Central memory CD8-positive, alpha-beta T cell (primary cell): Measurements from ENCODE around the gene FAM20C.

ENCODE experiments used
- ATAC-seq: fragments of 150-1000 bp; cut with Tn5 transposase; replicated peaks from 2 replicates; pipeline ENCODE4 v1.10.0; 2022; ENCODE audit warnings: mild to moderate bottlenecking, moderate FRiP score, moderate number of reproducible peaks; ENCODE audit not compliant: poor library complexity, severe bottlenecking; ENCODE audit errors: extremely low read depth
- DNase-seq, 2 donors: peaks; one replicate each; pipeline ENCODE4 v3.0.0; 2021; ENCODE audit warnings: low spot score in 2 of 2
- H3K27ac Mint-ChIP-seq: one replicate; pipeline ENCODE4 v1.8.0; 2022; ENCODE audit warnings: low read depth, mild to moderate bottlenecking, moderate library complexity, mixed read lengths
- H3K27me3 Mint-ChIP-seq: one replicate; pipeline ENCODE4 v1.8.0; 2022; ENCODE audit warnings: mixed read lengths
- H3K36me3 Mint-ChIP-seq: one replicate; pipeline ENCODE4 v1.8.0; 2022; ENCODE audit warnings: mild to moderate bottlenecking, moderate library complexity, mixed read lengths; ENCODE audit not compliant: insufficient read depth
- H3K4me1 Mint-ChIP-seq: one replicate; pipeline ENCODE4 v1.8.0; 2022; ENCODE audit warnings: mixed read lengths
- H3K4me3 Mint-ChIP-seq: one replicate; pipeline ENCODE4 v1.8.0; 2022; ENCODE audit warnings: mild to moderate bottlenecking, moderate library complexity, mixed read lengths
- H3K9me3 Mint-ChIP-seq: one replicate; pipeline ENCODE4 v1.8.0; 2022; ENCODE audit warnings: mixed read lengths

The FAM20C gene

GRCh38 chr7:191981-192649 lies at the start of gene FAM20C:
Gene FAM20C (plus strand): TSS chr7:192571. CDS start chr7:193200, 629 bp downstream.
- no peak within 1 kb of the TSS for H3K27ac Mint-ChIP-seq
- peak within 1 kb of the TSS; percentile 60 for H3K4me3 Mint-ChIP-seq
- ATAC-seq, result peak; percentile 75
- no peaks in the 10 kb centered on the region for H3K36me3 Mint-ChIP-seq
- H3K4me1 Mint-ChIP-seq, result no peaks in the 10 kb centered on the region
- no peaks in the 10 kb centered on the region for H3K9me3 Mint-ChIP-seq
- DNase-seq, result peak in 1 of 2 donors; percentile 16
- peaks cover 42% of the 10 kb centered on the region for H3K27me3 Mint-ChIP-seq

- ATAC-seq, result no peak
- Mint-ChIP-seq H3K4me1 (no peaks in the 10 kb centered on the region), H3K27ac (no peak overlapping the region), H3K36me3 (peaks cover 2% of the 10 kb centered on the region), H3K4me3 (no peak overlapping the region), H3K9me3 (no peaks in the 10 kb centered on the region), H3K27me3 (peaks cover 14% of the 10 kb centered on the region)
- no peak for DNase-seq
Measured at GRCh38 chr7:143145-143751, 49.1 kb upstream of the FAM20C start.

GRCh38 chr7:143811-144453 lies 48.4 kb upstream of the FAM20C start:
- Mint-ChIP-seq H3K27ac (no peak overlapping the region), H3K27me3 (peaks cover 14% of the 10 kb centered on the region), H3K4me1 (peaks cover 5% of the 10 kb centered on the region), H3K36me3 (peaks cover 5% of the 10 kb centered on the region), H3K9me3 (no peaks in the 10 kb centered on the region), H3K4me3 (no peak overlapping the region)
- ATAC-seq (no peak), DNase-seq (no peak)

DNA sequence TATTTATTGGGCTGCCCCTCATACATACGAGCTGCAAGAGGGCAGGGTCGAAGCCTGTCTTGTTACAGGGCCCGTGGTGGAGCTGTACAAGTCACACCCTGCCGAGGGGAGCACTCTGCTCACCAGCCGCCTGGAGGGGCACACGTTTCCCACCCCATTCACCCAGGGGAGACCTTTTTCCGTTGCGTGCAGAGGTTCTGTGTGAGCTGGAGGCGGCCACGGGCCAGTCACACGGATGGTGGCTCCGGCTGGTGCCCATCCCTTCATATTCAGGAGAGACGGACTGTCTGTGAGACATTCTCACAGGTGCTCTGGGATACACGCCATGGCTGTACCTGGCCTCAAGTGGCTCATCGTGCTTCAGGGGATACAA lies 47.9 kb upstream of the FAM20C start:
- no peak for ATAC-seq
- peaks cover 10% of the 10 kb centered on the region for H3K36me3 Mint-ChIP-seq
- H3K9me3 Mint-ChIP-seq, result no peaks in the 10 kb centered on the region
- H3K27me3 Mint-ChIP-seq, result peaks cover 14% of the 10 kb centered on the region
- no peak overlapping the region for H3K4me3 Mint-ChIP-seq
- no peak for DNase-seq
- H3K27ac Mint-ChIP-seq, result no peak overlapping the region
- peaks cover 10% of the 10 kb centered on the region for H3K4me1 Mint-ChIP-seq

- DNase-seq, result no peak
- Mint-ChIP-seq H3K9me3 (no peaks in the 10 kb centered on the region), H3K27me3 (peaks cover 13% of the 10 kb centered on the region)
Measured at GRCh38 chr7:145863-146262, 46.5 kb upstream of the FAM20C start.

GRCh38 chr7:148543-148931 lies 43.8 kb upstream of the FAM20C start:
- Mint-ChIP-seq H3K27me3 (no peaks in the 10 kb centered on the region), H3K4me3 (peak overlapping the region; percentile 78), H3K4me1 (peaks cover 20% of the 10 kb centered on the region), H3K9me3 (no peaks in the 10 kb centered on the region), H3K27ac (peak overlapping the region; percentile 90), H3K36me3 (peaks cover 15% of the 10 kb centered on the region)
- DNase-seq (no peak), ATAC-seq (no peak)

More at GRCh38 chr7:145863-146262, 46.5 kb upstream of the FAM20C start:
- Mint-ChIP-seq H3K4me3 (no peak overlapping the region), H3K27ac (no peak overlapping the region), H3K36me3 (peaks cover 12% of the 10 kb centered on the region), H3K4me1 (peaks cover 20% of the 10 kb centered on the region)
- ATAC-seq, result no peak

DNA sequence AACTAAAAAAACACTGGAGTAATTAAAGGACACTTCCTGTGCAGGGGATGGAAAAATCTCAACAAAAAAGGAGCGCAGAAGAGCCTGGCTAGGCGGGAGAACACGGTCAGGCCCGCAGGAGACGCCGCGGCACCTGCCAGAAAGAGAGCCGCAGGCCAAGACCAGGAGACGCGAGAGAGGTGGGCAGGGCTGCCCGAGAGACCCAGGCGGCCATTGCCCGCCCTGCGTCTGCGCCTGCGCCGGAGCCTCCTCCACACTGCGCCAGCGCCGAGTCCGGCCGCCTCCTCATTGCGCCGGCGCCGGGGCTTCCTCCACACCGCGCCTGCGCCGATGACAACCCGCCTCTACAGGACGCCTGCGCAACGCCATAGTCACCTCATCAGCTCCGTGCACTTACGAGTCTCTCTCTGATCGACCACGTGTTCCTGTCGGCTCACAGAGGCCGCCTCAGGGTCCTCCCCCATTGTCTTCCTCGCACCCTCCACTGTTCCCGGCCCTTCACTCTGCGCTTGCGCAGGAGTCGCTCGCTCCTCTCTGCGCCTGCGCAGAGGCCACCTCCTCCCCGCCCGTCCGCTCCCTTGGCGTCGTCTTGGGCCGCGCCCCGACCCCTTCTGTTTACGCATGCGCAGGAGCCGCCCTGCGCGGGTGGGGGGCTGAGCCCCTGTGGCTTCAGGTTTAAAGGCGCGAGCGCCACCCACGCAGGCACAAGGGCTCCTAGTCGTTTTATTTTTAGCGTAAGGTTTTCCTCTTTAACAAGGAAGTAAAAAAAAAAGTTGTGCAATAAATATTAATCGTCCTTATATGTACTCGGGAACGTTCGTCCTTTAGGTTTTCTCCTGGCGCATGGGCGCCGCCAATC lies 43.2 kb upstream of the FAM20C start:
- DNase-seq, result peak; percentile 93 to 97
- peak overlapping the region; percentile 90 for H3K27ac Mint-ChIP-seq
- peaks cover 20% of the 10 kb centered on the region for H3K4me1 Mint-ChIP-seq
- H3K27me3 Mint-ChIP-seq, result no peaks in the 10 kb centered on the region
- peak; percentile 99 for ATAC-seq
- no peaks in the 10 kb centered on the region for H3K9me3 Mint-ChIP-seq
- peak overlapping the region; percentile 78 for H3K4me3 Mint-ChIP-seq
- H3K36me3 Mint-ChIP-seq, result peaks cover 15% of the 10 kb centered on the region

GRCh38 chr7:149791-150636 lies 42.4 kb upstream of the FAM20C start:
- H3K36me3 Mint-ChIP-seq, result peaks cover 15% of the 10 kb centered on the region

DNA sequence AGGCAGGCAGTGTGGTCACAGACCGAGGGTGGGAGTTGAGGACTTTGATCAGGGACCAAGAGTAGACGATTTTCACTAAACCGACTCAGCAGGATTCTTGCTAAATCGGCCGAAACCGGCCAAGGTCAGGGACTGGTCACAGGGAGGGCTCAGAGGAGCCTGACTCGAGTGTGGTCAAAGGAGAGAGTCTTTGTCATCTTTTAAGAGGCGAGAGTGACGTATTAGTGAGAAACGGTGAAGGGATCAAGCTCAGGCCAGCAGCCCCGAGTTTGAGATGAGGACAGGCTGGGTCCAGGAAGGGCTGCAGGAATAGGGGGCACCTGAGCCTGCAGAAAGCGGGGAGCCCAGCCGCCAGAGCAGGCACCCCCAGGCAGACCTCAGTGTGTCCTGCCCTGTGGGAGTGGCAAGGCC lies 41.6 kb upstream of the FAM20C start:
- Mint-ChIP-seq H3K27me3 (no peaks in the 10 kb centered on the region), H3K4me1 (peaks cover 20% of the 10 kb centered on the region), H3K36me3 (peaks cover 15% of the 10 kb centered on the region), H3K27ac (no peak overlapping the region), H3K9me3 (no peaks in the 10 kb centered on the region), H3K4me3 (peak overlapping the region; percentile 78)
- ATAC-seq (no peak), DNase-seq (no peak)

More at GRCh38 chr7:149791-150636, 42.4 kb upstream of the FAM20C start:
- Mint-ChIP-seq H3K4me1 (peaks cover 20% of the 10 kb centered on the region), H3K27me3 (no peaks in the 10 kb centered on the region), H3K27ac (peak overlapping the region; percentile 90), H3K4me3 (peak overlapping the region; percentile 78), H3K9me3 (no peaks in the 10 kb centered on the region)
- peak in 1 of 2 donors; percentile 36 for DNase-seq
- peak; percentile 0 for ATAC-seq

DNA sequence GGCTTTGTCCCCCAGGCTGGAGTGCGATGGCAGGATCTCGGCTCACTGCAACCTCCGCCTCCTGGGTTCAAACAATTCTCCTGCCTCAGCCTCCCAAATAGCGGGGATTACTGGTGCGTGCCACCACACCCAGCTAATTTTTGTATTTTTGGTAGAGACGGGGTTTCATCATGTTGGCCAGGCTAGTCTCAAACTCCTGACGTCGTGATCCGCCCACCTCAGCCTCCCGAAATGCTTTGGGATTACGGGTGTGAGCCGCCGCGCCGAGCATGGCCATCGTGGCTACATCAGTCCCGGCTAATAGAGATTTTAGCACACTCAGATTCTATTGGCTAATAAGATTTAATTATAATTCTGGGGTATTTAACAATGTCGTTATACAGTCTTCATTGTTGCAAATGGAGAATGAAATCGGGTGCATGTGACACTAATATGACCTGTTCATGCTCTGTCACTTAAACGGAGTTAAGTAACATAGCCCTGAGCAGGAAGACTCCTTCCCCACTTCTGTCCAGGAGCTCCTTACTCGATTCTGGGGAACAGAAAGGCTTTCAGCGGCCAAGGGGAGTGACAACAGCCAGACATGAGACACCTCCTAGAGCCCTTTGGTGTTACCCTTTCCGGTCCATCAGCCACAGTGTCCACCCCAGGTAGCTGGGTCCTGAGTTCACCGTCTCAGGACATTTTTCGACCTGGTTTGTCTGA lies 40.9 kb upstream of the FAM20C start:
- H3K9me3 Mint-ChIP-seq, result no peaks in the 10 kb centered on the region
- H3K36me3 Mint-ChIP-seq, result peaks cover 15% of the 10 kb centered on the region
- no peak overlapping the region for H3K4me3 Mint-ChIP-seq
- no peaks in the 10 kb centered on the region for H3K27me3 Mint-ChIP-seq
- no peak overlapping the region for H3K27ac Mint-ChIP-seq
- ATAC-seq (no peak), DNase-seq (no peak)
- H3K4me1 Mint-ChIP-seq, result peaks cover 20% of the 10 kb centered on the region

DNA sequence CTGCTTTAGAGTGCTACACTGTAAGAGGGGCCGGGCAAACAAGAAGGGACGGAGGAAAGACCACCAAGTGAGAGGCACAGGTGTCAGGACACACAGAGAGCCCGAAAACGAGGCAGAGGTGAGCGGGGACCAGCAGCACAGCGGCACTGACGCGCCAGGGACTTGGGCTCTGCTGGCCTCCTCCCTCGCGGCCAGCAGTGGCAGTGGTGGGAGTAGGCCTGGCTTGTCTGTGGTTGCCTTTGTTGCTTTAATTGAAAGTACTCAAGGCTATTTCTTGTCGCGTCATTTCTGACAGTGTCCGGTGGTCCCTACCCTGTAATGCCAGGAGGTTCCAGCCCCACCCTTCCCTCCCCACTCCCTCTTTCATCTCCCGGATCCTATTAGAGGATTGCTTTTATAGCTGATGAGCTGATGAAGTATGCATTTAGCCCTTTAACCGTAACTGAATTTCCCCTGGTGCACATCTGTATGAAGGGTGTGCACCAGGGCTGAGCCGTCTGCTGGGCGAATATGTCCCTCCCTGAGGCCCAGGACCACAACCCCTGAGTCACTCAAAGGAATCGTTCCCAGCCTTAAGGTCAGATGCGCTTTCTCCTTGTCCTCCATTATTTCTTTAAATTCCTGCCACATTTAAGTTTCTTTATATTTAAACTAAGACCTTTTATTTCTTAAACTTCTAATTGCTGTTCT lies 39.5 kb upstream of the FAM20C start:
- Mint-ChIP-seq H3K36me3 (peaks cover 13% of the 10 kb centered on the region), H3K27ac (no peak overlapping the region), H3K4me1 (peaks cover 20% of the 10 kb centered on the region), H3K27me3 (no peaks in the 10 kb centered on the region), H3K9me3 (no peaks in the 10 kb centered on the region), H3K4me3 (no peak overlapping the region)
- DNase-seq, result no peak
- no peak for ATAC-seq
